Renal cortex interstitium (tissue), 11 donors: ENCODE measurements around the gene NCKAP1. TPM values are rescaled to one million over a fixed set of nuclear protein-coding genes. Genes with fewer than 3 reads are reported as not detected.

Experiments
- DNase-seq, 11 donors: peaks; one replicate each; pipeline ENCODE4 v3.0.0-alpha.2; 2013; ENCODE audit warnings: low read depth in 9 of 11, low spot score in 4 of 11; ENCODE audit errors: extremely low read depth in 1 of 11
- polyA plus RNA-seq, 3 donors: library from polyadenylated mRNA; unstranded; fragments of 120-200 nt; gene quantifications; one replicate each; pipeline ENCODE4 v1.2.1, GENCODE V29; 2013; ENCODE audit not compliant: insufficient read length in 3 of 3

The NCKAP1 gene
- polyA plus RNA-seq, 3 donors = 114 to 145 (median 121) TPM

GRCh38 chr2:182864949-182865570, 173.2 kb downstream of the NCKAP1 start:
- DNase-seq = no peak

GRCh38 chr2:182863642-182864041, 174.6 kb downstream of the NCKAP1 start:
- no peak for DNase-seq

GRCh38 chr2:182862091-182862490, 176.2 kb downstream of the NCKAP1 start:
- DNase-seq = no peak

GRCh38 chr2:182860858-182861257, 177.4 kb downstream of the NCKAP1 start:
- DNase-seq = no peak

Other genes with a start within 250 kb of the NCKAP1 start
- 10 to 100 TPM in 2 of 3 donors, 1 to 10 TPM in 1; 9.5 to 10.6 (median 10.0) TPM for gene FRZB, start 171.8 kb downstream of the NCKAP1 start, polyA plus RNA-seq
- gene DUSP19, start 40.3 kb upstream of the NCKAP1 start, polyA plus RNA-seq = 1 to 10 TPM; 4.9 to 6.5 (median 5.3) TPM
- 10 to 100 TPM; 21.8 to 27.9 (median 25.6) TPM for gene NUP35, start 86.0 kb upstream of the NCKAP1 start, polyA plus RNA-seq